Lower leg skin (tissue), 4 donors: ENCODE data around the gene MAPK14. TPM values are rescaled to one million over a fixed set of nuclear protein-coding genes. Genes with fewer than 3 reads are reported as not detected.

ENCODE experiments used
- DNase-seq, 2 donors: peaks; one replicate each; pipeline ENCODE4 v3.0.0-alpha.2; 2019; ENCODE audit warnings: low spot score in 2 of 2
- H3K4me3 ChIP-seq: fragments of 200-600 bp; sonication (generic); 2 replicates; pipeline ENCODE4 v1.5.1; 2017; ENCODE audit warnings: mild to moderate bottlenecking, low read depth; ENCODE audit not compliant: poor library complexity, severe bottlenecking
- POLR2A ChIP-seq, 2 donors: fragments of 450-650 bp; IDR thresholded peaks; one replicate each; pipeline ENCODE4 v1.6.1; 2016 to 2017; ENCODE audit warnings: antibody characterized with exemption in 2 of 2, mild to moderate bottlenecking in 1 of 2, moderate library complexity in 1 of 2
- WGBS, 2 donors: methylation state at CpG; one replicate each; pipeline ENCODE4 v1.1.5; 2018; 5-methylcytosine and 5-hydroxymethylcytosine counted together
- intact Hi-C: fragments of 100-400 bp; cut with DNase I; formaldehyde crosslinking; loops from one replicate; pipeline ENCODE4 v1.15.0; 2023; ENCODE audit warnings: low total_unique reads
- total RNA-seq, 4 donors: library from RNA; depleted of rRNA; stranded (reverse); fragments of >200 nt; gene quantifications; one replicate each; pipeline ENCODE4 v1.1.0, GENCODE V29; 2016
- TF ChIP-seq, protein P1 (sequence below), 3 donors: fragments of 450-650 bp; IDR thresholded peaks; one replicate each; pipeline ENCODE4 v1.5.1; 2016; ENCODE audit warnings: antibody characterized with exemption in 3 of 3, mild to moderate bottlenecking in 3 of 3, moderate library complexity in 2 of 3

The MAPK14 gene
- total RNA-seq, 4 donors from 2014 or later, result 63.0 to 153 (median 77.7) TPM

DNA sequence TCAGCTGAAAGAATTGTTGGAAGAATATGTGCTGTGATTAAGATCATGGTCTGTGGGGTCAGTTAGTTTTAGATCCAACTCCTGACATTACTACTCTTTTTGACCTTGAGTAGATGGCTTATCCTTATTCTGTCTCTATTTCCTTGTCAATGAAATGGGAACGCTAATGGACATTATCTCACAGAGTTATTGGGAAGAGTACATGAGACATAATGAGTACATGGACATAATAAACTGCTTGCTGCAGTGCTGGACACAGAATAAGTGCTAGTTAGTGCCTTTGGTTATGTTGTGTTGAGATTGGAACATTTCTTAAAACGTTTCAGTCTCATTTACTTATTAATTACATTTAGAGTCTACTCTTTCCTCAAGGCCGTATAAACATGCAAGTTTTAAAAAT lies 42.6 kb downstream of the MAPK14 start:
- intact Hi-C loops, result no loop called here
- 71 to 75% methylated on average over 3 of the region's 3 CpGs for WGBS, 2 donors
- no peak for DNase-seq
- TF ChIP-seq, protein P1, sequence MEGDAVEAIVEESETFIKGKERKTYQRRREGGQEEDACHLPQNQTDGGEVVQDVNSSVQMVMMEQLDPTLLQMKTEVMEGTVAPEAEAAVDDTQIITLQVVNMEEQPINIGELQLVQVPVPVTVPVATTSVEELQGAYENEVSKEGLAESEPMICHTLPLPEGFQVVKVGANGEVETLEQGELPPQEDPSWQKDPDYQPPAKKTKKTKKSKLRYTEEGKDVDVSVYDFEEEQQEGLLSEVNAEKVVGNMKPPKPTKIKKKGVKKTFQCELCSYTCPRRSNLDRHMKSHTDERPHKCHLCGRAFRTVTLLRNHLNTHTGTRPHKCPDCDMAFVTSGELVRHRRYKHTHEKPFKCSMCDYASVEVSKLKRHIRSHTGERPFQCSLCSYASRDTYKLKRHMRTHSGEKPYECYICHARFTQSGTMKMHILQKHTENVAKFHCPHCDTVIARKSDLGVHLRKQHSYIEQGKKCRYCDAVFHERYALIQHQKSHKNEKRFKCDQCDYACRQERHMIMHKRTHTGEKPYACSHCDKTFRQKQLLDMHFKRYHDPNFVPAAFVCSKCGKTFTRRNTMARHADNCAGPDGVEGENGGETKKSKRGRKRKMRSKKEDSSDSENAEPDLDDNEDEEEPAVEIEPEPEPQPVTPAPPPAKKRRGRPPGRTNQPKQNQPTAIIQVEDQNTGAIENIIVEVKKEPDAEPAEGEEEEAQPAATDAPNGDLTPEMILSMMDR (IDR thresholded peaks at IDR 0.05), result no peak
- TF ChIP-seq POLR2A (IDR thresholded peaks at IDR 0.05), result no peak
- H3K4me3 ChIP-seq, result no peak overlapping the region

DNA sequence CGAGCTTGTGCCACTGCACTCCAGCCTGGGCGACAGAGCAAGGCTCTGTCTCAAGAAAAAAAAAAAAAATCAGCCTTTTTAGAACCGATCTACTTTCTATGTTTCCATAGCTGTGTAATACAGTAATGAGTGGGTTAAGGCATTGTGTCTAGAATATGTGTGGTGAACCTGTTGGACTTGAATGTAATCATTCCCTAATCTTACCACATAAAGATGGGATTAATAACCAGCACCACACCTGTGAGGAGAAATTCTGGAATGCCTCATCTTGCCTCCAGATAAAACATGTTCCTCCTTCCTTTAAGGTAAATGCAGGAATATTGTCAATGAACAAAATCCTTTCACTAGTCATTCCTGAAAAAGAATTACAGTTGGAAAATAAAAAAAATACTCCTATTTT lies 43.7 kb downstream of the MAPK14 start:
- intact Hi-C loops, result no loop called here
- DNase-seq, result no peak
- H3K4me3 ChIP-seq, result no peak overlapping the region
- WGBS, 2 donors, result 87% methylated on average over 3 of the region's 3 CpGs
- no peak for TF ChIP-seq POLR2A (IDR thresholded peaks at IDR 0.05)
- TF ChIP-seq, protein P1 (IDR thresholded peaks at IDR 0.05), result no peak

DNA sequence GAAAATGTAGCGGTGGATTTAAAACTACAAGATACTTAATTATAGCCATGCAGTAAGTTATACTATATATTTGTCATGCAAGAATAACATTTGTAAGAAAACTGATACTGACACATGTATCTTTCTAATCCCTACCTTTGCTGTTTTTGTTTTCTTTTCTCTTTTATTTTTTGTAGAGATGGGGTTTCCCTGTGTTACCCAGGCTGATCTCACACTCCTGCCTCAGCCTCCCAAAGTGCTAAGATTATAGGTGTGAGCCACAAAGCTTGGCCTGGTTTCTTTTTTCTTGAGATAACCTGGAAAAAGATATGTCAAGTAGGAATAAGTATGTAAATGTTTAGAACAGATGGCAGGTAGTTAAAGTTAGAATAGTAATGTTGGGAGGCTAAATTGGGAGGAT lies 44.1 kb downstream of the MAPK14 start:
- TF ChIP-seq, protein P1 (IDR thresholded peaks at IDR 0.05), result no peak
- TF ChIP-seq POLR2A (IDR thresholded peaks at IDR 0.05), result no peak
- DNase-seq, result no peak
- intact Hi-C loops, result no loop called here
- WGBS, 2 donors, result 90 to 100% methylated on average over 1 of the region's 1 CpG
- H3K4me3 ChIP-seq, result no peak overlapping the region

DNA sequence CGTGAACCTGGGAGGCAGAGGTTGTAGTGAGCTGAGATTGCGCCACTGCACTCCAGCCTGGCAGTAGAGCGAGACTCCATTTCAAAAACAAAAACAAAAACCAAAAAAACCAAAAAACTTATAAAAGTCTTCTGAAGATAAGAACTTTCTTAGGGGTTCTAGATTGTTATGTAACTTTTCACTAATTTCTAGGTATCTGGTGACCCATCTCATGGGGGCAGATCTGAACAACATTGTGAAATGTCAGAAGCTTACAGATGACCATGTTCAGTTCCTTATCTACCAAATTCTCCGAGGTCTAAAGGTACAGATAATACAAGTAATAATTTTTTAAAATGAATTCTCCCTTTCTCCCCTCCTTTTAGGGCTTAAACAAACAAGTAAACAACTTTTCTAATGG lies 45.1 kb downstream of the MAPK14 start:
- intact Hi-C loops, result no loop called here
- no peak for TF ChIP-seq POLR2A (IDR thresholded peaks at IDR 0.05)
- TF ChIP-seq, protein P1 (IDR thresholded peaks at IDR 0.05), result no peak
- 92 to 97% methylated on average over 4 of the region's 4 CpGs for WGBS, 2 donors
- H3K4me3 ChIP-seq, result no peak overlapping the region
- DNase-seq, result no peak

DNA sequence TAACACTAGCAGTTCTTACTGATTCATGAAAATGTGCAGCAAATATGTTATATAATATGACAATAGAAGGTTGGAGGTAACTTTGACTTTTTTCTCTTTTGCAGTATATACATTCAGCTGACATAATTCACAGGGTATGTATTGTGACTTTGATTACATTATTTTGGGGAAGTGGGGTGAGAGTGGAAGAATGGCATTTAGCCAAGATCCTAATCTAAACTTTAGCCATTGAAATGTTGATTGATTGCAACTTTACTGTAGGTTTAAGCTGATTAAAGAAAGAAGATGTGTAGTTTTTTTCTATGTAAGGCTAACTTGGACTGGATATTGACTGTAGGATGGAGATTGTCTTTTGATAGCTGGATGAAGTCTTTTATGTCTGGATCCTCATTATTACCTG lies 46.0 kb downstream of the MAPK14 start:
- no peak for DNase-seq
- TF ChIP-seq, protein P1 (IDR thresholded peaks at IDR 0.05), result no peak
- TF ChIP-seq POLR2A (IDR thresholded peaks at IDR 0.05), result no peak
- no peak overlapping the region for H3K4me3 ChIP-seq
- intact Hi-C loops, result no loop called here

DNA sequence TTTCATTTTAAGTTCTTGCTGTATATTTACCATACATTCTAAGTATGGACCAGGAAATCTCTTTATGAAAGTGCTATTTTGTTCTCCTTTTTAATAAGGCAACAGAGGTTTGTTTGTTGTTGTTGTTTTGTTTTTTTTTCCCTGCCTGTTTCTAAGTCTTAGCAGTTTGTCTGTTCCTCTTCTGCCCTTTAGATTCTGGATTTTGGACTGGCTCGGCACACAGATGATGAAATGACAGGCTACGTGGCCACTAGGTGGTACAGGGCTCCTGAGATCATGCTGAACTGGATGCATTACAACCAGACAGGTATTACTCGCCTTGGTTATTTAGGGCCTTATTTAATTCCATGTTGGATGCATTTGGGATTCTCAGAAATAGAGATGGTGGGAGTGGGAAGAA lies 48.0 kb downstream of the MAPK14 start:
- no peak overlapping the region for H3K4me3 ChIP-seq
- intact Hi-C loops, result no loop called here
- DNase-seq, result no peak
- TF ChIP-seq POLR2A (IDR thresholded peaks at IDR 0.05), result no peak
- TF ChIP-seq, protein P1 (IDR thresholded peaks at IDR 0.05), result no peak
- WGBS, 2 donors, result 29 to 52% methylated on average over 3 of the region's 3 CpGs
